A549 (cell line): ENCODE results near the gene CETP. TPM values are rescaled to one million over a fixed set of nuclear protein-coding genes. Genes with fewer than 3 reads are reported as not detected.

ENCODE experiments used
- ATAC-seq, 2 experiments: fragments of 200-7000 bp in 1 of 2; fragments of >200 bp in 1 of 2; cut with Nextera tagmentation in 1 of 2; cut with Tn5 transposase in 1 of 2; 3 replicates each; pipeline versions ENCODE4 v1.8.0 to v1.9.1; 2018 to 2020; ENCODE audit warnings: mild to moderate bottlenecking in 1 of 2, moderate library complexity in 1 of 2
- CTCF ChIA-PET: fragments of 300-600 bp; sonication (Branson Sonifier 250); formaldehyde crosslinking; extraction: SDS; loops from one replicate; lab custom pipeline; 2021; ENCODE audit warnings: antibody characterized with exemption, inconsistent platforms; lab: Yijun Ruan, JAX
- POLR2A ChIA-PET: fragments of 350-600 bp; formaldehyde crosslinking; extraction: SDS; loops from one replicate; lab custom pipeline; 2021; ENCODE audit warnings: antibody characterized with exemption, inconsistent platforms; lab: Yijun Ruan, JAX
- DNase-seq, 2 experiments: peaks; one replicate each; pipeline versions ENCODE4 v3.0.0 to v3.0.0-alpha.2; 2011 to 2016; ENCODE audit warnings: low read depth in 1 of 2, low spot score in 1 of 2
- FAIRE-seq: peaks from 2 replicates; lab custom pipeline; 2011; peaks lifted over from hg19 to GRCh38; lab: Jason Lieb, UNC
- H3K27ac ChIP-seq, 2 experiments: fragments of >200 bp; sonication (Bioruptor Twin); formaldehyde crosslinking; 3 replicates each; pipeline ENCODE4 v1.5.1; 2016 to 2017
- H3K4me1 ChIP-seq: fragments of >200 bp; sonication (Bioruptor Twin); formaldehyde crosslinking; 3 replicates; pipeline ENCODE4 v1.6.1; 2016
- H3K4me2 ChIP-seq: fragments of >200 bp; sonication (Bioruptor Twin); formaldehyde crosslinking; 3 replicates; pipeline ENCODE4 v1.6.1; 2016
- H3K4me3 ChIP-seq: fragments of >200 bp; sonication (Bioruptor Twin); formaldehyde crosslinking; 3 replicates; pipeline ENCODE4 v1.5.1; 2016
- H3K9me3 ChIP-seq: fragments of >200 bp; sonication (Bioruptor Twin); formaldehyde crosslinking; 3 replicates; pipeline ENCODE4 v1.6.1; 2016
- CBX2 ChIP-seq: fragments of 200-600 bp; sonication (generic); IDR thresholded peaks from 2 replicates; pipeline ENCODE4 v1.6.1; 2016; ENCODE audit warnings: low read depth, mild to moderate bottlenecking, borderline replicate concordance
- CBX8 ChIP-seq: fragments of 200-600 bp; sonication (generic); IDR thresholded peaks from 2 replicates; pipeline ENCODE4 v1.6.1; 2016
- ELK1 ChIP-seq: fragments of 150-350 bp; IDR thresholded peaks from 2 replicates; pipeline ENCODE4 v1.6.1; 2014; ENCODE audit warnings: low read depth, mild to moderate bottlenecking, low read length
- HDAC2 ChIP-seq: fragments of 200-600 bp; sonication (generic); IDR thresholded peaks from 2 replicates; pipeline ENCODE4 v1.6.1; 2016
- HES2 ChIP-seq: fragments of >200 bp; sonication (Bioruptor Twin); formaldehyde crosslinking; IDR thresholded peaks from 2 replicates; pipeline ENCODE4 v1.6.1; 2016
- KDM1A ChIP-seq: fragments of 200-600 bp; sonication (generic); IDR thresholded peaks from 2 replicates; pipeline ENCODE4 v1.6.1; 2016; ENCODE audit warnings: low read depth, mild to moderate bottlenecking
- MAZ ChIP-seq: fragments of 150-350 bp; IDR thresholded peaks from 2 replicates; pipeline ENCODE4 v1.6.1; 2014; ENCODE audit warnings: antibody characterized with exemption, low read depth, low read length, borderline replicate concordance
- MYC ChIP-seq: IDR thresholded peaks from 2 replicates; pipeline ENCODE4 v1.6.1; 2012; ENCODE audit warnings: mild to moderate bottlenecking, inconsistent platforms, low read length, improper control_type of control experiment, borderline replicate concordance
- NFE2L2 ChIP-seq: fragments of 150-350 bp; conservative IDR thresholded peaks from 2 replicates; pipeline ENCODE4 v1.6.1; 2014; ENCODE audit warnings: low read length
- NPAS2 ChIP-seq: fragments of 250-450 bp; sonication (Bioruptor Pico); IDR thresholded peaks from 2 replicates; pipeline ENCODE4 v1.8.0; 2022; ENCODE audit warnings: mild to moderate bottlenecking, moderate library complexity, borderline replicate concordance
- NR3C1 ChIP-seq: fragments of >200 bp; sonication (Bioruptor Twin); formaldehyde crosslinking; IDR thresholded peaks from 3 replicates; pipeline ENCODE4 v1.6.1; 2017
- RAD21 ChIP-seq, 2 experiments: fragments of >200 bp in 1 of 2; sonication (Bioruptor Twin) in 1 of 2; formaldehyde crosslinking in 1 of 2; IDR thresholded peaks in 1 of 2; conservative IDR thresholded peaks in 1 of 2; 2 replicates in 1 of 2; 3 replicates in 1 of 2; pipeline ENCODE4 v1.6.1; 2012 to 2018; ENCODE audit warnings: inconsistent platforms in 1 of 2
- RARB ChIP-seq: fragments of 250-450 bp; sonication (Bioruptor Pico); IDR thresholded peaks from 2 replicates; pipeline ENCODE4 v1.8.0; 2021; ENCODE audit warnings: mild to moderate bottlenecking, moderate library complexity
- RFX5 ChIP-seq: fragments of 450-650 bp; IDR thresholded peaks from 2 replicates; pipeline ENCODE4 v1.7.1; 2014; ENCODE audit warnings: antibody characterized with exemption, mild to moderate bottlenecking, moderate library complexity
- TFCP2L1 ChIP-seq: fragments of 250-450 bp; sonication (Bioruptor Pico); IDR thresholded peaks from 2 replicates; pipeline ENCODE4 v1.5.0; 2021; ENCODE audit warnings: mild to moderate bottlenecking
- TP53 ChIP-seq: fragments of 250-450 bp; sonication (Bioruptor Pico); IDR thresholded peaks from 2 replicates; pipeline ENCODE4 v1.5.0; 2021; ENCODE audit warnings: mild to moderate bottlenecking, moderate library complexity
- ZSCAN20 ChIP-seq: fragments of 250-450 bp; sonication (Bioruptor Pico); IDR thresholded peaks from 2 replicates; pipeline ENCODE4 v1.8.0; 2022; ENCODE audit warnings: mild to moderate bottlenecking, moderate library complexity
- WGBS: methylation state at CpG from one replicate; pipeline ENCODE4 v1.1.6; 2017; ENCODE audit errors: missing lambda C conversion rate; 5-methylcytosine and 5-hydroxymethylcytosine counted together
- polyA plus RNA-seq, 4 experiments: library from polyadenylated mRNA; depleted of rRNA in 3 of 4; stranded (reverse); fragments of >200 nt; fragmentation: RNase III in 1 of 4; extraction: RNeasy Plus Mini Kit Qiagen cat#74134 plus additional on column Dnase treatment in 1 of 4; gene quantifications; 2 replicates in 3 of 4; 3 replicates in 1 of 4; pipeline ENCODE4 v1.2.3, GENCODE V29; 2011 to 2017
- TF ChIP-seq, protein P1 (sequence below): fragments of 200-600 bp; sonication (generic); IDR thresholded peaks from 2 replicates; pipeline ENCODE4 v1.6.1; 2016; ENCODE audit warnings: antibody characterized with exemption, mild to moderate bottlenecking, moderate library complexity
- TF ChIP-seq, protein P2 (sequence below): IDR thresholded peaks from 2 replicates; pipeline ENCODE4 v1.6.1; 2012

Gene CETP
- polyA plus RNA-seq, 2 of the 4 experiments (the other 2 are of a cell fraction), result not detected

- CTCF ChIA-PET, result interaction anchor here (0.9 kb wide), 2 partner anchors 11 to 21 kb away, joined by 3 read pairs; no protein-coding TSS in a partner anchor
These were observed 5.0 kb upstream of the CETP start for GRCh38 chr16:56956756-56957155.

GRCh38 chr16:56960681-56961281 lies 969 bp upstream of the CETP start:
- CTCF ChIA-PET, result interaction anchor here (1.3 to 1.7 kb wide), 2 partner anchors 9 to 10 kb away, joined by 3 to 4 read pairs; no protein-coding TSS in a partner anchor
- Histone ChIP-seq H3K4me3 (no peak overlapping the region), H3K4me1 (0 out of 3 replicates have a peak, but pooled peaks cover 3% of the 10 kb centered on the region), H3K4me2 (no peak overlapping the region), H3K27ac (no peak overlapping the region), H3K9me3 (no peaks in the 10 kb centered on the region)
- POLR2A ChIA-PET, result no interaction called here
- ATAC-seq, result no peak
- DNase-seq, result no peak
- WGBS, result 74% methylated on average over 10 of the region's 13 CpGs
- TF ChIP-seq TFCP2L1 (CRISPR knock-in tag) (no peak), MAZ (no peak), TP53 (CRISPR knock-in tag) (no peak)
- no peak for FAIRE-seq

More at GRCh38 chr16:56956756-56957155, 5.0 kb upstream of the CETP start:
- FAIRE-seq, result no peak
- Histone ChIP-seq H3K4me3 (no peak overlapping the region), H3K4me2 (no peak overlapping the region), H3K9me3 (no peaks in the 10 kb centered on the region), H3K27ac (no peak overlapping the region), H3K4me1 (no peaks in the 10 kb centered on the region)
- no peak for TF ChIP-seq RARB (CRISPR knock-in tag)
- TF ChIP-seq NFE2L2, result no peak
- TF ChIP-seq ELK1, result no peak
- TF ChIP-seq, protein P1, sequence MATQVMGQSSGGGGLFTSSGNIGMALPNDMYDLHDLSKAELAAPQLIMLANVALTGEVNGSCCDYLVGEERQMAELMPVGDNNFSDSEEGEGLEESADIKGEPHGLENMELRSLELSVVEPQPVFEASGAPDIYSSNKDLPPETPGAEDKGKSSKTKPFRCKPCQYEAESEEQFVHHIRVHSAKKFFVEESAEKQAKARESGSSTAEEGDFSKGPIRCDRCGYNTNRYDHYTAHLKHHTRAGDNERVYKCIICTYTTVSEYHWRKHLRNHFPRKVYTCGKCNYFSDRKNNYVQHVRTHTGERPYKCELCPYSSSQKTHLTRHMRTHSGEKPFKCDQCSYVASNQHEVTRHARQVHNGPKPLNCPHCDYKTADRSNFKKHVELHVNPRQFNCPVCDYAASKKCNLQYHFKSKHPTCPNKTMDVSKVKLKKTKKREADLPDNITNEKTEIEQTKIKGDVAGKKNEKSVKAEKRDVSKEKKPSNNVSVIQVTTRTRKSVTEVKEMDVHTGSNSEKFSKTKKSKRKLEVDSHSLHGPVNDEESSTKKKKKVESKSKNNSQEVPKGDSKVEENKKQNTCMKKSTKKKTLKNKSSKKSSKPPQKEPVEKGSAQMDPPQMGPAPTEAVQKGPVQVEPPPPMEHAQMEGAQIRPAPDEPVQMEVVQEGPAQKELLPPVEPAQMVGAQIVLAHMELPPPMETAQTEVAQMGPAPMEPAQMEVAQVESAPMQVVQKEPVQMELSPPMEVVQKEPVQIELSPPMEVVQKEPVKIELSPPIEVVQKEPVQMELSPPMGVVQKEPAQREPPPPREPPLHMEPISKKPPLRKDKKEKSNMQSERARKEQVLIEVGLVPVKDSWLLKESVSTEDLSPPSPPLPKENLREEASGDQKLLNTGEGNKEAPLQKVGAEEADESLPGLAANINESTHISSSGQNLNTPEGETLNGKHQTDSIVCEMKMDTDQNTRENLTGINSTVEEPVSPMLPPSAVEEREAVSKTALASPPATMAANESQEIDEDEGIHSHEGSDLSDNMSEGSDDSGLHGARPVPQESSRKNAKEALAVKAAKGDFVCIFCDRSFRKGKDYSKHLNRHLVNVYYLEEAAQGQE, result no peak
- TF ChIP-seq MYC, result no peak
- TF ChIP-seq, protein P2, sequence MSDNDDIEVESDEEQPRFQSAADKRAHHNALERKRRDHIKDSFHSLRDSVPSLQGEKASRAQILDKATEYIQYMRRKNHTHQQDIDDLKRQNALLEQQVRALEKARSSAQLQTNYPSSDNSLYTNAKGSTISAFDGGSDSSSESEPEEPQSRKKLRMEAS, result no peak
- no peak for TF ChIP-seq NPAS2
- TF ChIP-seq CBX8, result no peak
- TF ChIP-seq RAD21 (conservative IDR thresholded peaks at IDR 0.05 in 1 of 2, IDR thresholded peaks at IDR 0.05 in 1 of 2), result no peak
- no peak for TF ChIP-seq CBX2
- no peak for TF ChIP-seq RFX5
- TF ChIP-seq TP53 (CRISPR knock-in tag), result no peak
- no peak for TF ChIP-seq HES2
- TF ChIP-seq ZSCAN20 (CRISPR knock-in tag), result no peak
- TF ChIP-seq HDAC2, result no peak
- no peak for TF ChIP-seq NR3C1
- TF ChIP-seq KDM1A, result no peak
- DNase-seq, result no peak
- POLR2A ChIA-PET, result no interaction called here
- no peak for ATAC-seq
- 25% methylated on average over 4 of the region's 4 CpGs for WGBS
